Hepatocyte (in vitro differentiated cells): Measurements from ENCODE around the gene RELL1. TPM values are rescaled to one million over a fixed set of nuclear protein-coding genes. Genes with fewer than 3 reads are reported as not detected.

Source experiments
- DNase-seq: peaks from one replicate; pipeline ENCODE4 v3.0.0-alpha.2; 2016; ENCODE audit warnings: low spot score
- H2AFZ ChIP-seq: fragments of 200-600 bp; sonication (generic); 2 replicates; pipeline ENCODE4 v1.6.0; 2016; ENCODE audit warnings: antibody characterized with exemption, mild to moderate bottlenecking
- H3K27ac ChIP-seq: fragments of 200-600 bp; sonication (generic); 2 replicates; pipeline ENCODE4 v1.5.1; 2016; ENCODE audit warnings: mild to moderate bottlenecking
- H3K27me3 ChIP-seq: fragments of 200-600 bp; sonication (generic); 2 replicates; pipeline ENCODE4 v1.6.1; 2016
- H3K36me3 ChIP-seq: fragments of 200-600 bp; sonication (generic); replicated peaks from 2 replicates; pipeline ENCODE4 v1.5.1; 2016; ENCODE audit warnings: low read depth; ENCODE audit not compliant: insufficient read depth
- H3K4me1 ChIP-seq: fragments of 200-600 bp; sonication (generic); 2 replicates; pipeline ENCODE4 v1.5.1; 2016; ENCODE audit warnings: mild to moderate bottlenecking, moderate library complexity; ENCODE audit not compliant: insufficient read depth
- H3K4me2 ChIP-seq: fragments of 200-600 bp; sonication (generic); 2 replicates; pipeline ENCODE4 v1.6.0; 2016
- H3K4me3 ChIP-seq: fragments of 200-600 bp; sonication (generic); 2 replicates; pipeline ENCODE4 v1.5.1; 2016; ENCODE audit warnings: mild to moderate bottlenecking
- H3K79me2 ChIP-seq: fragments of 200-600 bp; sonication (generic); 2 replicates; pipeline ENCODE4 v1.6.0; 2017; ENCODE audit warnings: mild to moderate bottlenecking
- H3K9me2 ChIP-seq: fragments of 200-600 bp; sonication (generic); replicated peaks from 2 replicates; pipeline ENCODE4 v1.6.0; 2017; ENCODE audit warnings: mild to moderate bottlenecking; ENCODE audit not compliant: insufficient read depth
- H3K9me3 ChIP-seq: fragments of 200-600 bp; sonication (generic); 2 replicates; pipeline ENCODE4 v1.5.1; 2016; ENCODE audit warnings: low read depth, mild to moderate bottlenecking
- H4K20me1 ChIP-seq: fragments of 200-600 bp; sonication (generic); 2 replicates; pipeline ENCODE4 v1.6.0; 2016; ENCODE audit warnings: mild to moderate bottlenecking; ENCODE audit not compliant: insufficient read depth, poor library complexity, severe bottlenecking
- EZH2 ChIP-seq: fragments of 200-600 bp; sonication (generic); IDR thresholded peaks from 2 replicates; pipeline ENCODE4 v1.6.1; 2016; ENCODE audit warnings: antibody characterized with exemption, mild to moderate bottlenecking, borderline replicate concordance
- EZH2phosphoT487 ChIP-seq: fragments of 200-600 bp; sonication (generic); IDR thresholded peaks from one replicate; pipeline ENCODE4 v1.6.1; 2018; ENCODE audit warnings: antibody characterized with exemption, mild to moderate bottlenecking, low read depth, moderate library complexity; ENCODE audit not compliant: unreplicated experiment, severe bottlenecking
- WGBS: methylation state at CpG from one replicate; pipeline ENCODE4 v1.1.6; 2016; ENCODE audit warnings: low lambda C conversion rate; ENCODE audit errors: missing lambda C conversion rate; 5-methylcytosine and 5-hydroxymethylcytosine counted together
- polyA plus RNA-seq: library from polyadenylated mRNA; unstranded; fragments of >200 nt; fragmentation: Nextera tagmentation; extraction: Ambion mirVana; gene quantifications from 2 replicates; pipeline ENCODE4 v1.2.1, GENCODE V29; 2016
- total RNA-seq: library from RNA; depleted of rRNA; stranded (reverse); fragments of >200 nt; gene quantifications from 2 replicates; pipeline ENCODE4 v1.2.3, GENCODE V29; 2014
- TF ChIP-seq, protein P1 (sequence below): fragments of 200-600 bp; sonication (generic); IDR thresholded peaks from 2 replicates; pipeline ENCODE4 v1.5.1; 2016; ENCODE audit warnings: antibody characterized with exemption, mild to moderate bottlenecking; ENCODE audit not compliant: poor library complexity

The RELL1 gene
- total and polyA plus RNA-seq, 2 experiments from 2014 or later = 5.5 to 39.8 TPM

DNA sequence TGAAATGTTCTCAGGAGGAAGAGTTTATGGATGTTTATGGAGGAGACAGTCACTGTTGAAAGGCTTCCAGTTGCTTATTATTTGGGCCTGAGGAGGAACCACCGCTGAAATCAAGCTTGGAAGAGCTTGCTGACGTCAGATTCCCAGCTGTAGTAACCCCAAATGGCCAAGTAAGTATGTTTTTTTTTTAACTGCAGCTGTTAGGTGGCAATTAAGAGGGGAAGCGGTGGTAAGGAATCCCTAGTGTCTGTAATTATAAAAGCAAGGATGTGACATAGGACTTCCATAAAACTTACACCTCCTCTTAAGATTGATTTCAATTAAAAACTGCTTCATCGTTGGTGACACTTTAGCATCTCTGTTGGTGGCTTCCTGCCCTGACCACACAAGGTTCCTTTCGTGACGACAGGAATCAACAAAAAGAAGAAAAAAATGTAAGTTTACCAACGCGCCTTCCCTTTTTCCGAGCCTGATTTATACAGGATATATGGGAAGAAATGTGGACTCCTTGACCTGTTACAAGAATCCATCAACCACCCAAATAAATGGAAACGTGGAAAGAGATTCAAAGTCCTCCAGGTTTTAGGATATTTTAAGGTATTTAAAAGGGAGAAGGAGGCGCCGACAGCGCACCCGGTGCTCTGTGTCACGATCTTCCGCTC is 884 bp downstream of the RELL1 start:
- Histone ChIP-seq H3K9me3 (no peaks in the 10 kb centered on the region), H3K36me3 (no peaks in the 10 kb centered on the region), H4K20me1 (no peaks in the 10 kb centered on the region), H3K4me2 (peak overlapping the region; percentile 89), H3K27me3 (no peaks in the 10 kb centered on the region), H3K27ac (peak overlapping the region; percentile 97), H3K79me2 (peaks cover 36% of the 10 kb centered on the region), H2AFZ (peak overlapping the region; percentile 79), H3K4me3 (peak overlapping the region; percentile 83), H3K9me2 (no peaks in the 10 kb centered on the region), H3K4me1 (peaks cover 15% of the 10 kb centered on the region)
- no peak for TF ChIP-seq EZH2phosphoT487
- TF ChIP-seq, protein P1, sequence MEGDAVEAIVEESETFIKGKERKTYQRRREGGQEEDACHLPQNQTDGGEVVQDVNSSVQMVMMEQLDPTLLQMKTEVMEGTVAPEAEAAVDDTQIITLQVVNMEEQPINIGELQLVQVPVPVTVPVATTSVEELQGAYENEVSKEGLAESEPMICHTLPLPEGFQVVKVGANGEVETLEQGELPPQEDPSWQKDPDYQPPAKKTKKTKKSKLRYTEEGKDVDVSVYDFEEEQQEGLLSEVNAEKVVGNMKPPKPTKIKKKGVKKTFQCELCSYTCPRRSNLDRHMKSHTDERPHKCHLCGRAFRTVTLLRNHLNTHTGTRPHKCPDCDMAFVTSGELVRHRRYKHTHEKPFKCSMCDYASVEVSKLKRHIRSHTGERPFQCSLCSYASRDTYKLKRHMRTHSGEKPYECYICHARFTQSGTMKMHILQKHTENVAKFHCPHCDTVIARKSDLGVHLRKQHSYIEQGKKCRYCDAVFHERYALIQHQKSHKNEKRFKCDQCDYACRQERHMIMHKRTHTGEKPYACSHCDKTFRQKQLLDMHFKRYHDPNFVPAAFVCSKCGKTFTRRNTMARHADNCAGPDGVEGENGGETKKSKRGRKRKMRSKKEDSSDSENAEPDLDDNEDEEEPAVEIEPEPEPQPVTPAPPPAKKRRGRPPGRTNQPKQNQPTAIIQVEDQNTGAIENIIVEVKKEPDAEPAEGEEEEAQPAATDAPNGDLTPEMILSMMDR = no peak
- WGBS = 3% methylated on average over 16 of the region's 16 CpGs
- DNase-seq = peak; percentile 47

DNA sequence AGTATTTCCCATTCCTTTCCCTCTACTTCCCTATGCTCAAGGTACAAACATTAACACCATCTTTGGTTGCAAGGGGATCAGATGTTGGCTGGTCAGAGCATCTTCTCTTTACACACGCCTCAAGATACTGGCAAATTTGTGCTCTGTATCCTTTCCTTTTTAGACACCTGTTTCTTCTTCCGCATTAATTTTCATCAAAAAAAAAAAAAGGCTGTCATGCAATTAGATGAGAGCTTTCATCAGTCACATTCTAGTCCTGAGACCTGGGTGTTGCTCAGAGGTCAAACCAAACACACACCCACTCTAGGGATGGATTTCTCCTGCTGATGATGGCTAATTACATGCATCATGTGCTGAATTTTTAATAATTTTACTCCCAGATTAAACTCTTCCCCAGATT is 2.0 kb downstream of the RELL1 start:
- H3K4me3 ChIP-seq = no peak overlapping the region
- peak overlapping the region; percentile 89 for H3K4me2 ChIP-seq
- no peaks in the 10 kb centered on the region for H3K9me3 ChIP-seq
- no peaks in the 10 kb centered on the region for H3K27me3 ChIP-seq
- peaks cover 16% of the 10 kb centered on the region for H3K4me1 ChIP-seq
- WGBS = 100% methylated on average over 2 of the region's 2 CpGs
- no peaks in the 10 kb centered on the region for H3K36me3 ChIP-seq
- TF ChIP-seq EZH2phosphoT487 (no peak), EZH2 (no peak)
- TF ChIP-seq, protein P1 = no peak
- H4K20me1 ChIP-seq = no peaks in the 10 kb centered on the region
- H2AFZ ChIP-seq = no peak overlapping the region
- H3K27ac ChIP-seq = no peak overlapping the region
- H3K9me2 ChIP-seq = no peaks in the 10 kb centered on the region
- H3K79me2 ChIP-seq = peaks cover 45% of the 10 kb centered on the region
- no peak for DNase-seq

DNA sequence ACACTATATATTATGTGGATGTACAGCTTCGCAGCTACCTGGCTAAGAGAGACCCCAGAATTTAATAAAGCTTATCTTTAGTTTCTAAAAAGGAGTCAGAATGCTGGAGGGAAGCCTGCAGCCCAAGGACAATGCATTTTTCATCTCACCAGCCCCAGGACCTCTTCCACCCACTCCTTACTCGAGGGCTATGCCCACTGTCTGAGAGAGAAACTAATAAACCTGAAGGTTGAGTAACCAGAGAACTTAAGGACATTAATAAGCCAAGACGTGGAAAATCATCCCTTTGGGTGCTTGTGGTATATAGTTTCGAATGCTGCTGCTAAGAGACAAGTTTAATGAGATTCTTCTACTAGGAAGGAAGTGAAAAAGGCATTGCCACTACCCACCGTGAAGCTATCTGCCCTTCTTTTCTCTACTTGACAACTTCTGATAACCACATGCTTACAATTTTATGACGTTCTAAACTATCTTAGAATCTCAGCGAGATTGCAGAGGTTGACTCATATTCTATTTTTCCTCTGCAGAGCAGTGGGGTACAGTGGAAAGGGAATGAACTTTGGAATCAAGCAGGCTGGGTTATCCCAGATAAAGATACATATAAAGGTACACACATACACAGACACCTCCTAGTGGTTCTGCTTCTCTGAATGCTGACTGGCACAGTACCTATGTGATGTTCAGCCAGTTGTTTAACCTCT is 3.3 kb downstream of the RELL1 start:
- H3K79me2 ChIP-seq = peaks cover 53% of the 10 kb centered on the region
- peak overlapping the region; percentile 59 for H3K4me2 ChIP-seq
- H3K4me1 ChIP-seq = peaks cover 28% of the 10 kb centered on the region
- no peak overlapping the region for H3K4me3 ChIP-seq
- no peaks in the 10 kb centered on the region for H3K36me3 ChIP-seq
- H3K9me2 ChIP-seq = no peaks in the 10 kb centered on the region
- H3K27ac ChIP-seq = peak overlapping the region; percentile 87
- no peaks in the 10 kb centered on the region for H3K27me3 ChIP-seq
- DNase-seq = peak; percentile 69
- no peaks in the 10 kb centered on the region for H3K9me3 ChIP-seq
- TF ChIP-seq, protein P1 = peak; percentile 40
- no peak for TF ChIP-seq EZH2
- WGBS = 52% methylated on average over 7 of the region's 7 CpGs
- H2AFZ ChIP-seq = no peak overlapping the region
- no peaks in the 10 kb centered on the region for H4K20me1 ChIP-seq
